Measurements from ENCODE around the gene SLC30A7. TPM values are rescaled to one million over a fixed set of nuclear protein-coding genes. Genes with fewer than 3 reads are reported as not detected.

SLC30A7 gene
- polyA plus RNA-seq, 3 donors, result 9.2 to 23.3 (median 17.6) TPM

- Histone ChIP-seq H3K27me3 (ENCODE audit: control insufficient read depth in 2 of 2, insufficient read depth in 2 of 2, low read length in 2 of 2) (no peaks in the 10 kb centered on the region), H3K4me2 (replicated peaks; ENCODE audit: extremely low read depth, low read length, poor library complexity, severe bottlenecking) (no peak overlapping the region), H4K20me1 (ENCODE audit: insufficient read depth, low read length) (no peaks in the 10 kb centered on the region), H3K9me3 (replicated peaks in 1 of 2; ENCODE audit: control insufficient read depth in 1 of 2, insufficient read depth in 1 of 2, low read length in 2 of 2) (no peaks in the 10 kb centered on the region), H3K4me3 (replicated peaks in 1 of 3; ENCODE audit: low read depth in 2 of 3, low read length in 3 of 3) (no peak overlapping the region), H3K27ac (ENCODE audit: low read depth in 1 of 2, low read length in 2 of 2) (no peak overlapping the region), H3K9ac (ENCODE audit: insufficient read depth, low read length, poor library complexity, severe bottlenecking) (no peak overlapping the region), H3K79me2 (ENCODE audit: insufficient read depth, low read length) (no peaks in the 10 kb centered on the region), H2AFZ (ENCODE audit: insufficient read depth, low read depth, low read length, poor library complexity, severe bottlenecking) (no peak overlapping the region), H3K36me3 (replicated peaks in 1 of 2; ENCODE audit: control insufficient read depth in 1 of 2, insufficient read depth in 2 of 2, low read length in 2 of 2) (no peaks in the 10 kb centered on the region), H3K4me1 (ENCODE audit: control insufficient read depth in 1 of 2, insufficient read depth in 2 of 2, low read length in 2 of 2) (no peaks in the 10 kb centered on the region)
- no peaks in the 10 kb centered on the region for H3K4me1 Mint-ChIP-seq
- TF ChIP-seq, protein P1, sequence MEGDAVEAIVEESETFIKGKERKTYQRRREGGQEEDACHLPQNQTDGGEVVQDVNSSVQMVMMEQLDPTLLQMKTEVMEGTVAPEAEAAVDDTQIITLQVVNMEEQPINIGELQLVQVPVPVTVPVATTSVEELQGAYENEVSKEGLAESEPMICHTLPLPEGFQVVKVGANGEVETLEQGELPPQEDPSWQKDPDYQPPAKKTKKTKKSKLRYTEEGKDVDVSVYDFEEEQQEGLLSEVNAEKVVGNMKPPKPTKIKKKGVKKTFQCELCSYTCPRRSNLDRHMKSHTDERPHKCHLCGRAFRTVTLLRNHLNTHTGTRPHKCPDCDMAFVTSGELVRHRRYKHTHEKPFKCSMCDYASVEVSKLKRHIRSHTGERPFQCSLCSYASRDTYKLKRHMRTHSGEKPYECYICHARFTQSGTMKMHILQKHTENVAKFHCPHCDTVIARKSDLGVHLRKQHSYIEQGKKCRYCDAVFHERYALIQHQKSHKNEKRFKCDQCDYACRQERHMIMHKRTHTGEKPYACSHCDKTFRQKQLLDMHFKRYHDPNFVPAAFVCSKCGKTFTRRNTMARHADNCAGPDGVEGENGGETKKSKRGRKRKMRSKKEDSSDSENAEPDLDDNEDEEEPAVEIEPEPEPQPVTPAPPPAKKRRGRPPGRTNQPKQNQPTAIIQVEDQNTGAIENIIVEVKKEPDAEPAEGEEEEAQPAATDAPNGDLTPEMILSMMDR (IDR thresholded peaks at IDR 0.05), result no peak
- no CpG with 5 or more reads among the region's 2 CpGs for WGBS (ENCODE audit: insufficient coverage)
- DNase-seq, result no peak
- intact Hi-C loops (cut with micrococcal nuclease), result loop anchor here (5.0 kb wide), 2 partner anchors 408 to 1053 kb away; no protein-coding TSS in a partner anchor
- no peaks in the 10 kb centered on the region for H3K9me3 Mint-ChIP-seq
- no peak overlapping the region for H3K4me3 Mint-ChIP-seq
- H3K36me3 Mint-ChIP-seq, result no peaks in the 10 kb centered on the region
- H3K27me3 Mint-ChIP-seq (ENCODE audit: low read depth in 3 of 3), result no peaks in the 10 kb centered on the region
- no peak overlapping the region for H3K27ac Mint-ChIP-seq
Observed at GRCh38 chr1:100869996-100870395, 25.9 kb upstream of the SLC30A7 start.

GRCh38 chr1:100874433-100874832 is 21.5 kb upstream of the SLC30A7 start:
- no peak for DNase-seq
- H3K9ac ChIP-seq (ENCODE audit: insufficient read depth, low read length, poor library complexity, severe bottlenecking), result no peak overlapping the region
- no peak overlapping the region for H3K27ac ChIP-seq (ENCODE audit: low read depth in 1 of 2, low read length in 2 of 2)
- H3K4me1 ChIP-seq (ENCODE audit: control insufficient read depth in 1 of 2, insufficient read depth in 2 of 2, low read length in 2 of 2), result no peaks in the 10 kb centered on the region
- Mint-ChIP-seq H3K27me3 (ENCODE audit: low read depth in 3 of 3) (no peaks in the 10 kb centered on the region), H3K36me3 (no peaks in the 10 kb centered on the region), H3K27ac (no peak overlapping the region), H3K4me1 (no peaks in the 10 kb centered on the region), H3K9me3 (no peaks in the 10 kb centered on the region), H3K4me3 (no peak overlapping the region)
- no peaks in the 10 kb centered on the region for H3K79me2 ChIP-seq (ENCODE audit: insufficient read depth, low read length)
- TF ChIP-seq, protein P1 (IDR thresholded peaks at IDR 0.05), result no peak
- H3K4me3 ChIP-seq (replicated peaks in 1 of 3; ENCODE audit: low read depth in 2 of 3, low read length in 3 of 3), result no peak overlapping the region
- no peak overlapping the region for H3K4me2 ChIP-seq (replicated peaks; ENCODE audit: extremely low read depth, low read length, poor library complexity, severe bottlenecking)
- H3K36me3 ChIP-seq (replicated peaks in 1 of 2; ENCODE audit: control insufficient read depth in 1 of 2, insufficient read depth in 2 of 2, low read length in 2 of 2), result no peaks in the 10 kb centered on the region
- H4K20me1 ChIP-seq (ENCODE audit: insufficient read depth, low read length), result no peaks in the 10 kb centered on the region
- H3K27me3 ChIP-seq (ENCODE audit: control insufficient read depth in 2 of 2, insufficient read depth in 2 of 2, low read length in 2 of 2), result no peaks in the 10 kb centered on the region
- no CpG with 5 or more reads among the region's 2 CpGs for WGBS (ENCODE audit: insufficient coverage)
- H2AFZ ChIP-seq (ENCODE audit: insufficient read depth, low read depth, low read length, poor library complexity, severe bottlenecking), result no peak overlapping the region
- no peaks in the 10 kb centered on the region for H3K9me3 ChIP-seq (replicated peaks in 1 of 2; ENCODE audit: control insufficient read depth in 1 of 2, insufficient read depth in 1 of 2, low read length in 2 of 2)
- intact Hi-C loops (cut with micrococcal nuclease), result no loop called here
